ENCODE measurements around the gene CTSS. TPM values are rescaled to one million over a fixed set of nuclear protein-coding genes. Genes with fewer than 3 reads are reported as not detected.

The CTSS gene
- total and polyA plus RNA-seq, 2 donors (not counting 3 experiments of a cell fraction or from before 2014, with no cell fraction given) = 4.0 to 11.1 TPM

DNA sequence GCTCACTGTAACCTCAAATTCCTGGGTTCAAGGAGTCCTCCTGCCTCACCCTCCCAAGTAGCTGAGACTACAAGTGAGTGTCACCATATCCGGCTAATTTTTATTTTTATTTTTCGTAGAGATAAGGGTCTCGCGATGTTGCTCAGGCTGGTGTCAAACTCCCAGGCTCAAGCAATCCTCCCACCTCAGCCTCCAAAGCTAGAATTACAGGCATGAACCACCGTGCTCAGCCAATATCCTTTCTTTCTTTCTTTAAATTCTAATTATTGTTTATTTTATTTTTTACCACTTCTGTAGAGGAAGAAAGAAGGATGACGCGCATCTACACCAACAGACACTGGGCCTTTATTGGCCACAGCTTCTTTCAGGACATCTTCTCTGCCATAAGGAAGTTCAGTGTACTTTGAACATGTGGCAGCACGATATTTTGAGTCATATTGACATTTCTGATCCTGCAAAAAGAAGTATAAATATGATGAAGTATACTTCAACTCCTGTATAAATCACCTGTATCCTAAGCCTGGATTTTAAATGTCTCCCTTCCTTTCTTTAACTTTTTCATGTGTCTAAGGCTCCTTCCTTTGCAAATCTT is 15.8 kb downstream of the CTSS start:
- BruUV-seq (replicated peaks) = no TSS peak
- no peak overlapping the region for H3K9ac ChIP-seq (replicated peaks; ENCODE audit: extremely low read depth, insufficient read depth, low read length)
- no peak for TF ChIP-seq POLR2AphosphoS5 (IDR thresholded peaks at IDR 0.05; ENCODE audit: insufficient read depth, low read depth, low read length)
- TF ChIP-seq GATA2 (IDR thresholded peaks at IDR 0.05; ENCODE audit: insufficient read depth, insufficient read length, low read depth, low read length) = no peak
- no peak for TF ChIP-seq POLR2A (IDR thresholded peaks at IDR 0.05; ENCODE audit: low read depth, low read length)
- no peak for TF ChIP-seq FOS (IDR thresholded peaks at IDR 0.05; ENCODE audit: borderline replicate concordance, insufficient read depth, low read length)
- TF ChIP-seq MYC (IDR thresholded peaks at IDR 0.05; ENCODE audit: low read depth, low read length) = no peak
- no peak for TF ChIP-seq EZH2 (IDR thresholded peaks at IDR 0.05; ENCODE audit: borderline replicate concordance, low read depth, low read length, severe bottlenecking)
- TF ChIP-seq, protein P1, sequence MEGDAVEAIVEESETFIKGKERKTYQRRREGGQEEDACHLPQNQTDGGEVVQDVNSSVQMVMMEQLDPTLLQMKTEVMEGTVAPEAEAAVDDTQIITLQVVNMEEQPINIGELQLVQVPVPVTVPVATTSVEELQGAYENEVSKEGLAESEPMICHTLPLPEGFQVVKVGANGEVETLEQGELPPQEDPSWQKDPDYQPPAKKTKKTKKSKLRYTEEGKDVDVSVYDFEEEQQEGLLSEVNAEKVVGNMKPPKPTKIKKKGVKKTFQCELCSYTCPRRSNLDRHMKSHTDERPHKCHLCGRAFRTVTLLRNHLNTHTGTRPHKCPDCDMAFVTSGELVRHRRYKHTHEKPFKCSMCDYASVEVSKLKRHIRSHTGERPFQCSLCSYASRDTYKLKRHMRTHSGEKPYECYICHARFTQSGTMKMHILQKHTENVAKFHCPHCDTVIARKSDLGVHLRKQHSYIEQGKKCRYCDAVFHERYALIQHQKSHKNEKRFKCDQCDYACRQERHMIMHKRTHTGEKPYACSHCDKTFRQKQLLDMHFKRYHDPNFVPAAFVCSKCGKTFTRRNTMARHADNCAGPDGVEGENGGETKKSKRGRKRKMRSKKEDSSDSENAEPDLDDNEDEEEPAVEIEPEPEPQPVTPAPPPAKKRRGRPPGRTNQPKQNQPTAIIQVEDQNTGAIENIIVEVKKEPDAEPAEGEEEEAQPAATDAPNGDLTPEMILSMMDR (IDR thresholded peaks at IDR 0.05; ENCODE audit: extremely low read depth in 1 of 2, insufficient read depth in 1 of 2, low read depth in 1 of 2, low read length in 2 of 2) = no peak
- TF ChIP-seq, protein P2, sequence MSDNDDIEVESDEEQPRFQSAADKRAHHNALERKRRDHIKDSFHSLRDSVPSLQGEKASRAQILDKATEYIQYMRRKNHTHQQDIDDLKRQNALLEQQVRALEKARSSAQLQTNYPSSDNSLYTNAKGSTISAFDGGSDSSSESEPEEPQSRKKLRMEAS (IDR thresholded peaks at IDR 0.05; ENCODE audit: insufficient read depth, insufficient read length) = no peak
- no peak for TF ChIP-seq JUN (IDR thresholded peaks at IDR 0.05; ENCODE audit: borderline replicate concordance, insufficient read depth, insufficient read length, low read depth)
- no peaks in the 10 kb centered on the region for H3K79me2 ChIP-seq (ENCODE audit: control insufficient read depth, insufficient read depth, low read length)
- dilution Hi-C loops (cut with MboI; ENCODE audit: extremely low pct_ligation_motif_present, low sequenced_read_pairs) (no loop called here), intact Hi-C loops (cut with micrococcal nuclease) (loop anchor here (2.0 kb wide), 1 partner anchor 15 kb away; the partner anchor contains the start of gene CTSS)
- no peaks in the 10 kb centered on the region for H4K20me1 ChIP-seq (replicated peaks; ENCODE audit: control insufficient read depth, extremely low read depth, insufficient read depth, low read length)
- ChIA-PET POLR2A (no interaction called here), CTCF (interaction anchor here (1.2 to 3.3 kb wide), 3 partner anchors 10 to 64 kb away, joined by 3 to 8 read pairs (median 5); no protein-coding TSS in a partner anchor)
- no peak for DNase-seq (ENCODE audit: low read depth, low spot score)
- H3K9me1 ChIP-seq (replicated peaks; ENCODE audit: control insufficient read depth, extremely low read depth, insufficient read depth, low read length) = no peaks in the 10 kb centered on the region
- no peaks in the 10 kb centered on the region for H3K27me3 ChIP-seq (ENCODE audit: control insufficient read depth in 2 of 2, insufficient read depth in 2 of 2, low read length in 2 of 2)
- no peak for FAIRE-seq
- H3K9me3 ChIP-seq (replicated peaks; ENCODE audit: control insufficient read depth, insufficient read depth, low read length) = no peaks in the 10 kb centered on the region
- no peak overlapping the region for H3K4me2 ChIP-seq (ENCODE audit: insufficient read depth, low read length)
- no peak overlapping the region for H3K4me3 ChIP-seq (replicated peaks in 1 of 3; ENCODE audit: insufficient read depth in 1 of 3, low read depth in 1 of 3, low read length in 3 of 3)
- no peak overlapping the region for H3K27ac ChIP-seq (ENCODE audit: insufficient read depth, low read depth, low read length)
- H3K36me3 ChIP-seq (ENCODE audit: control insufficient read depth in 2 of 2, extremely low read depth in 1 of 2, insufficient read depth in 2 of 2, low read length in 2 of 2) = no peaks in the 10 kb centered on the region
- H3K4me1 ChIP-seq (ENCODE audit: control insufficient read depth, extremely low read depth, insufficient read depth, low read length) = no peaks in the 10 kb centered on the region
- H2AFZ ChIP-seq (ENCODE audit: low read depth, low read length) = no peak overlapping the region

Measured in endothelial cell of umbilical vein (primary cell).